ENCODE measurements around the gene MICU1.

GRCh38 chr10:72370201-72370722, 255.6 kb downstream of the MICU1 start:
- TF ChIP-seq EZH2phosphoT487 (conservative IDR thresholded peaks at IDR 0.05; ENCODE audit: low read length) (no peak), CTCF (IDR thresholded peaks at IDR 0.05; ENCODE audit: insufficient read depth, low read length, poor library complexity, severe bottlenecking) (no peak)

Measured in SU-DHL-6 (cell line).